Breast epithelium (tissue), 4 donors: ENCODE results near the gene XCL2. TPM values are rescaled to one million over a fixed set of nuclear protein-coding genes. Genes with fewer than 3 reads are reported as not detected.
"Not testable (repeated sequence)": the region's sequence is repeated elsewhere in the genome, so short reads cannot be mapped to it uniquely, and the experiment has no call there.

ENCODE experiments used
- DNase-seq, 2 donors: peaks; one replicate each; pipeline ENCODE4 v3.0.0-alpha.2; 2019; ENCODE audit warnings: low spot score in 2 of 2
- H3K27ac ChIP-seq, 2 donors: fragments of 200-600 bp; sonication (generic) in 1 of 2; one replicate each; pipeline ENCODE4 v1.5.1; 2016 to 2019; ENCODE audit warnings: mild to moderate bottlenecking in 1 of 2
- H3K27me3 ChIP-seq, 2 donors: fragments of 200-600 bp; sonication (generic) in 1 of 2; one replicate each; pipeline versions ENCODE4 v1.5.1 to v1.6.0; 2017 to 2019; ENCODE audit warnings: control low read depth in 1 of 2, mild to moderate bottlenecking in 1 of 2
- H3K36me3 ChIP-seq: fragments of 200-600 bp; one replicate; pipeline ENCODE4 v1.5.1; 2019
- H3K4me1 ChIP-seq, 2 donors: fragments of 200-600 bp; sonication (generic); one replicate each; pipeline ENCODE4 v1.5.1; 2016 to 2019; ENCODE audit warnings: control low read depth in 1 of 2
- H3K4me3 ChIP-seq, 3 donors: fragments of 200-600 bp; sonication (generic); 1 replicate in 2 of 3; 2 replicates in 1 of 3; pipeline ENCODE4 v1.5.1; 2016 to 2019; ENCODE audit warnings: mild to moderate bottlenecking in 3 of 3, moderate library complexity in 2 of 3
- H3K9me3 ChIP-seq, 2 donors: fragments of 200-600 bp; sonication (generic) in 1 of 2; one replicate each; pipeline ENCODE4 v1.5.1; 2016 to 2019; ENCODE audit warnings: control low read depth in 1 of 2
- CTCF ChIP-seq, 3 donors: fragments of 450-650 bp; IDR thresholded peaks; one replicate each; pipeline ENCODE4 v1.5.1; 2016 to 2017; ENCODE audit warnings: antibody characterized with exemption in 3 of 3, mild to moderate bottlenecking in 3 of 3, moderate library complexity in 3 of 3
- POLR2A ChIP-seq: fragments of 450-650 bp; IDR thresholded peaks from one replicate; pipeline ENCODE4 v1.6.1; 2016; ENCODE audit warnings: antibody characterized with exemption, mild to moderate bottlenecking, moderate library complexity
- POLR2AphosphoS5 ChIP-seq, 3 donors: sonication (generic); formaldehyde crosslinking; IDR thresholded peaks; one replicate each; pipeline ENCODE4 v1.6.1; 2017; ENCODE audit warnings: antibody characterized with exemption in 3 of 3
- intact Hi-C: fragments of 100-400 bp; cut with DNase I; formaldehyde crosslinking; loops from one replicate; pipeline ENCODE4 v1.15.1; 2023; ENCODE audit warnings: low total_unique reads
- total RNA-seq, 3 donors: library from RNA; depleted of rRNA; stranded (reverse); fragments of >200 nt; gene quantifications; one replicate each; pipeline ENCODE4 v1.1.0, GENCODE V29; 2016

XCL2 gene
- total RNA-seq, 3 donors from 2014 or later: 1.9 TPM; not detected in 2

DNA sequence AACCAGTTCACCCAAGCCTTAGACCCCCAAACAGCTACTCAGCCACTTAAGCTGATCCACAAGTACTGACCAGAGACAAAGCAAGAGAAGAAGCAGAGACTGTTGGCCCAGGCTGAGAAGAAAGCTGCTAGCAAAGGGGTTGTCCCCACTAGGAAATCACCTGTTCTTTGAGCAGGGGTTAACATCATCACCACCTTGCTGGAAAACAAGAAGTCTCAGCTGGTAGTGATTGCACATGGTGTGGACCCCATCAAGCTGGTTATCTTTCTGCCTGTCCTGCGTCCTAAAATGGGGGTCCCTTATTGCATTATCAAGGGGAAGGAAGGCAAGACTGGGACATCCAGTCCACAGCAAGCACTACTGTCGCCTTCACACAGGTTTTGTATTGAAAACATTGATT, 819 bp downstream of the XCL2 start:
- H3K36me3 ChIP-seq, H3K4me3 ChIP-seq, H3K9me3 ChIP-seq, intact Hi-C loops, H3K27me3 ChIP-seq, H3K4me1 ChIP-seq, H3K27ac ChIP-seq, DNase-seq: not testable (repeated sequence)

GRCh38 chr1:168540798-168541197, 3.0 kb downstream of the XCL2 start:
- H3K4me1 ChIP-seq, H3K9me3 ChIP-seq, intact Hi-C loops, DNase-seq, H3K36me3 ChIP-seq, H3K27ac ChIP-seq, H3K27me3 ChIP-seq, H3K4me3 ChIP-seq: not testable (repeated sequence)

- intact Hi-C loops: no loop called here
- no peaks in the 10 kb centered on the region for H3K9me3 ChIP-seq
- no peaks in the 10 kb centered on the region for H3K36me3 ChIP-seq
- no peaks in the 10 kb centered on the region for H3K27me3 ChIP-seq
- no peak for TF ChIP-seq CTCF (IDR thresholded peaks at IDR 0.05)
- TF ChIP-seq POLR2A: no peak
- no peak for TF ChIP-seq POLR2AphosphoS5 (IDR thresholded peaks at IDR 0.05)
- H3K27ac ChIP-seq: no peak overlapping the region
- H3K4me1 ChIP-seq: no peaks in the 10 kb centered on the region
- no peak for DNase-seq
- no peak overlapping the region for H3K4me3 ChIP-seq
These were observed 8.3 kb downstream of the XCL2 start for GRCh38 chr1:168535536-168535935.

- TF ChIP-seq POLR2AphosphoS5 (IDR thresholded peaks at IDR 0.05): no peak
- no peak for TF ChIP-seq CTCF (IDR thresholded peaks at IDR 0.05)
- TF ChIP-seq POLR2A: no peak
- Histone ChIP-seq H3K27me3 (no peaks in the 10 kb centered on the region), H3K27ac (no peak overlapping the region), H3K36me3 (no peaks in the 10 kb centered on the region), H3K4me1 (no peaks in the 10 kb centered on the region), H3K4me3 (no peak overlapping the region), H3K9me3 (no peaks in the 10 kb centered on the region)
- no peak for DNase-seq
- intact Hi-C loops: no loop called here
These were observed 12.0 kb downstream of the XCL2 start for GRCh38 chr1:168531615-168532345.

DNA sequence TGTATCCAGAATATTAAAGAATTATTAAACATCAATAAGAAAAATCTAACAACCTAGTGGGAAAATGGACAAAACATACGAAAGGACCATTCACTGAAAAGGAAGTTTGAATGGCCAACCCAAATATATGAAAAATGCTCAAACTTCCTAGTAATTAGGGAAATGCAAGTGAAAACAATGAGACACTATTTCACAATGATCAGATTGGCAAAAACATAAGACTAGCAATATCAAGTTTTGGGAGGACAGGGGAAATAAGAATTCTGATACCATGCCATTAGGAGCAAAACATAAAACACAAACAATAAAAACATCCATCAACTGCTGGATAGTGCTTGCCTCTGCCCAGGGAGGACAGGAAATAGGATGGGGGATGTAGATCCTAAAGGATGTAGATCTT, 14.3 kb downstream of the XCL2 start:
- intact Hi-C loops: no loop called here
- no peaks in the 10 kb centered on the region for H3K36me3 ChIP-seq
- H3K27ac ChIP-seq: no peak overlapping the region
- TF ChIP-seq POLR2AphosphoS5 (IDR thresholded peaks at IDR 0.05): no peak
- TF ChIP-seq CTCF (IDR thresholded peaks at IDR 0.05): no peak
- TF ChIP-seq POLR2A: no peak
- no peak for DNase-seq
- H3K4me3 ChIP-seq: no peak overlapping the region
- H3K27me3 ChIP-seq: no peaks in the 10 kb centered on the region
- H3K9me3 ChIP-seq: no peaks in the 10 kb centered on the region
- H3K4me1 ChIP-seq: no peaks in the 10 kb centered on the region

DNA sequence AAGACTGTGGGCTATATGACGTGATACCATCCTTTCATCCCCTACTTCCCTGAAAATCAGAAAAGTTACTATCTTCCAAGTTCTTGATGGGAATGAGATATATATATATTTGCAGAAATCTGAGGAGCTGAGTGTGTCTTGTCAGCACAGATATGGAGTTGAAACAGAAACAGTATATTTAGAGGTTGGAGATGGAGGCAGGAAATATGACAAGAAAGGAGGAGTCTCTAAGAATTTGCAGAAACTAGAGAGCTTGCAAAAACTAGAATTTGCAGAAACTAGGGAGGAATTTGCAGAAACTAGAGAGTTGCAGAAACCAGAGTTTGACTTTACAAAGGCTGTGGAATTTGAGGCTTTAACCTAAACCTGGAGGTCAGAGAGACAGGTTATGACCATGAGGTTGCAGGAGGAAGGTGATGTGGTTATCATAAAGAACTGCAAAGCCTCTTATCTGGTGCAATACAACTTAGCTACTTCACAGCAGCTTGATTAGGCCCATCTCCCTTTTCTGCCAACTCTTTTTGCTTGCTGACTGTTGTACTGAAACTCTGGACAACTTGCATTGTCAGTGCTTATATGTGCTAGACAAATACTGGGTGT, 22.3 kb downstream of the XCL2 start:
- no peak for DNase-seq
- TF ChIP-seq POLR2A: no peak
- TF ChIP-seq CTCF (IDR thresholded peaks at IDR 0.05): no peak
- no peak for TF ChIP-seq POLR2AphosphoS5 (IDR thresholded peaks at IDR 0.05)
- Histone ChIP-seq H3K36me3 (no peaks in the 10 kb centered on the region), H3K4me3 (no peak overlapping the region), H3K27me3 (no peaks in the 10 kb centered on the region), H3K27ac (no peak overlapping the region), H3K4me1 (no peaks in the 10 kb centered on the region), H3K9me3 (peaks cover 0 to 5% of the 10 kb centered on the region in 2 donors)
- intact Hi-C loops: no loop called here
